Breast epithelium (tissue), 3 donors: ENCODE data around the gene POLA2.

Experiments
- CTCF ChIP-seq, 3 donors: fragments of 450-650 bp; IDR thresholded peaks; one replicate each; pipeline ENCODE4 v1.5.1; 2016 to 2017; ENCODE audit warnings: antibody characterized with exemption in 3 of 3, mild to moderate bottlenecking in 3 of 3, moderate library complexity in 3 of 3
- POLR2A ChIP-seq: fragments of 450-650 bp; IDR thresholded peaks from one replicate; pipeline ENCODE4 v1.6.1; 2016; ENCODE audit warnings: antibody characterized with exemption, mild to moderate bottlenecking, moderate library complexity
- POLR2AphosphoS5 ChIP-seq, 3 donors: sonication (generic); formaldehyde crosslinking; IDR thresholded peaks; one replicate each; pipeline ENCODE4 v1.6.1; 2017; ENCODE audit warnings: antibody characterized with exemption in 3 of 3

DNA sequence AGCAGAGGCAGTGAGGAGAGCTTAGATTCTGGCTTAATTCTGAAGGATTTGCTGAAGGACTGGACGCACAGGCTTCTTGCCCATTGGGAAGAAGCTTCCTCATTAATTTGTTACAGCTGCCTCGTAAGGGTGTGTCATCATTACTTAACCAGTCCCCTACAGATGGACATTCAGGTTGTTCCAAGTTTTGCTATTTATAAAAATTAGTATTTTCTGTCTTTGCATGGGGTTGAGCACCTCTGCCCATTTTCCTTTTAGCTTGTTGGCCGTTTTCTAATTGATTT lies 41.9 kb upstream of the POLA2 start:
- TF ChIP-seq POLR2A: no peak
- no peak for TF ChIP-seq CTCF (IDR thresholded peaks at IDR 0.05)
- TF ChIP-seq POLR2AphosphoS5 (IDR thresholded peaks at IDR 0.05): no peak
